Panc1 (cell line): ENCODE results near the gene HNRNPCL1.

ENCODE experiments used
- POLR2AphosphoS5 ChIP-seq: IDR thresholded peaks from 2 replicates; pipeline ENCODE4 v1.6.1; 2012; ENCODE audit warnings: mild to moderate bottlenecking, low read depth, low read length, moderate library complexity
- SIN3A ChIP-seq: IDR thresholded peaks from 2 replicates; pipeline ENCODE4 v1.6.1; 2012; ENCODE audit warnings: low read depth, mild to moderate bottlenecking, low read length, moderate library complexity, borderline replicate concordance; ENCODE audit not compliant: insufficient read depth
- TF ChIP-seq, protein P1 (sequence below): fragments of 450-650 bp; IDR thresholded peaks from 2 replicates; pipeline ENCODE4 v1.5.1; 2017; ENCODE audit warnings: mild to moderate bottlenecking
- TF ChIP-seq, protein P2 (sequence below), 2 experiments: IDR thresholded peaks; 2 replicates each; pipeline ENCODE4 v1.6.1; 2011 to 2012; ENCODE audit warnings: low read depth in 2 of 2, control low read depth in 1 of 2, low read length in 1 of 2, mild to moderate bottlenecking in 1 of 2, moderate library complexity in 1 of 2; ENCODE audit not compliant: insufficient read depth in 1 of 2

DNA sequence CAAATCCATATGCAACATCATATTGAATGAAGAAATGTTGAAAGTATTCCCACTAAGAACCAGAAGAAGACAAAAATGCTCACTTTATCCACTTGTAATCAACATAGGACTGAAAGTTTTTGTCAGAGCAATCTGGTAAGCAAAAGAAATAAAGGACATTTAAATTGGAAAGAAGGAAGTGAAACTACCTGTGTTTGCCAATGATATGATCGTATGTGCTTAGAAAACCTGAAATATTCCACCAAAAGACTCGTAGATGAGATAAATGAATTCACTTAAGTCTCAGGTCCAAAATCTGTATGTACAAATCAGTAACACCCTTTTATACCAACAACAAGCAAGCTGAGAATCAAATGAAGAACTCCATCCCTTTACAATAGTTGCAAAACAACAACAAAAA lies 48.8 kb downstream of the HNRNPCL1 start:
- TF ChIP-seq, protein P1, sequence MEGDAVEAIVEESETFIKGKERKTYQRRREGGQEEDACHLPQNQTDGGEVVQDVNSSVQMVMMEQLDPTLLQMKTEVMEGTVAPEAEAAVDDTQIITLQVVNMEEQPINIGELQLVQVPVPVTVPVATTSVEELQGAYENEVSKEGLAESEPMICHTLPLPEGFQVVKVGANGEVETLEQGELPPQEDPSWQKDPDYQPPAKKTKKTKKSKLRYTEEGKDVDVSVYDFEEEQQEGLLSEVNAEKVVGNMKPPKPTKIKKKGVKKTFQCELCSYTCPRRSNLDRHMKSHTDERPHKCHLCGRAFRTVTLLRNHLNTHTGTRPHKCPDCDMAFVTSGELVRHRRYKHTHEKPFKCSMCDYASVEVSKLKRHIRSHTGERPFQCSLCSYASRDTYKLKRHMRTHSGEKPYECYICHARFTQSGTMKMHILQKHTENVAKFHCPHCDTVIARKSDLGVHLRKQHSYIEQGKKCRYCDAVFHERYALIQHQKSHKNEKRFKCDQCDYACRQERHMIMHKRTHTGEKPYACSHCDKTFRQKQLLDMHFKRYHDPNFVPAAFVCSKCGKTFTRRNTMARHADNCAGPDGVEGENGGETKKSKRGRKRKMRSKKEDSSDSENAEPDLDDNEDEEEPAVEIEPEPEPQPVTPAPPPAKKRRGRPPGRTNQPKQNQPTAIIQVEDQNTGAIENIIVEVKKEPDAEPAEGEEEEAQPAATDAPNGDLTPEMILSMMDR, result no peak
- TF ChIP-seq SIN3A (no peak), POLR2AphosphoS5 (no peak)
- TF ChIP-seq, protein P2, sequence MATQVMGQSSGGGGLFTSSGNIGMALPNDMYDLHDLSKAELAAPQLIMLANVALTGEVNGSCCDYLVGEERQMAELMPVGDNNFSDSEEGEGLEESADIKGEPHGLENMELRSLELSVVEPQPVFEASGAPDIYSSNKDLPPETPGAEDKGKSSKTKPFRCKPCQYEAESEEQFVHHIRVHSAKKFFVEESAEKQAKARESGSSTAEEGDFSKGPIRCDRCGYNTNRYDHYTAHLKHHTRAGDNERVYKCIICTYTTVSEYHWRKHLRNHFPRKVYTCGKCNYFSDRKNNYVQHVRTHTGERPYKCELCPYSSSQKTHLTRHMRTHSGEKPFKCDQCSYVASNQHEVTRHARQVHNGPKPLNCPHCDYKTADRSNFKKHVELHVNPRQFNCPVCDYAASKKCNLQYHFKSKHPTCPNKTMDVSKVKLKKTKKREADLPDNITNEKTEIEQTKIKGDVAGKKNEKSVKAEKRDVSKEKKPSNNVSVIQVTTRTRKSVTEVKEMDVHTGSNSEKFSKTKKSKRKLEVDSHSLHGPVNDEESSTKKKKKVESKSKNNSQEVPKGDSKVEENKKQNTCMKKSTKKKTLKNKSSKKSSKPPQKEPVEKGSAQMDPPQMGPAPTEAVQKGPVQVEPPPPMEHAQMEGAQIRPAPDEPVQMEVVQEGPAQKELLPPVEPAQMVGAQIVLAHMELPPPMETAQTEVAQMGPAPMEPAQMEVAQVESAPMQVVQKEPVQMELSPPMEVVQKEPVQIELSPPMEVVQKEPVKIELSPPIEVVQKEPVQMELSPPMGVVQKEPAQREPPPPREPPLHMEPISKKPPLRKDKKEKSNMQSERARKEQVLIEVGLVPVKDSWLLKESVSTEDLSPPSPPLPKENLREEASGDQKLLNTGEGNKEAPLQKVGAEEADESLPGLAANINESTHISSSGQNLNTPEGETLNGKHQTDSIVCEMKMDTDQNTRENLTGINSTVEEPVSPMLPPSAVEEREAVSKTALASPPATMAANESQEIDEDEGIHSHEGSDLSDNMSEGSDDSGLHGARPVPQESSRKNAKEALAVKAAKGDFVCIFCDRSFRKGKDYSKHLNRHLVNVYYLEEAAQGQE (IDR thresholded peaks at IDR 0.05; ENCODE audit: insufficient read depth in 1 of 2, low read depth in 2 of 2, low read length in 1 of 2), result no peak
